HG03135 (cell line): Measurements from ENCODE around the gene DPP6.

Experiments
- ATAC-seq: cut with Tn5 transposase; IDR thresholded peaks from one replicate; pipeline ENCODE4 v1.9.1; 2021; ENCODE audit warnings: mild to moderate bottlenecking, moderate library complexity; ENCODE audit not compliant: unreplicated experiment

The DPP6 gene

DNA sequence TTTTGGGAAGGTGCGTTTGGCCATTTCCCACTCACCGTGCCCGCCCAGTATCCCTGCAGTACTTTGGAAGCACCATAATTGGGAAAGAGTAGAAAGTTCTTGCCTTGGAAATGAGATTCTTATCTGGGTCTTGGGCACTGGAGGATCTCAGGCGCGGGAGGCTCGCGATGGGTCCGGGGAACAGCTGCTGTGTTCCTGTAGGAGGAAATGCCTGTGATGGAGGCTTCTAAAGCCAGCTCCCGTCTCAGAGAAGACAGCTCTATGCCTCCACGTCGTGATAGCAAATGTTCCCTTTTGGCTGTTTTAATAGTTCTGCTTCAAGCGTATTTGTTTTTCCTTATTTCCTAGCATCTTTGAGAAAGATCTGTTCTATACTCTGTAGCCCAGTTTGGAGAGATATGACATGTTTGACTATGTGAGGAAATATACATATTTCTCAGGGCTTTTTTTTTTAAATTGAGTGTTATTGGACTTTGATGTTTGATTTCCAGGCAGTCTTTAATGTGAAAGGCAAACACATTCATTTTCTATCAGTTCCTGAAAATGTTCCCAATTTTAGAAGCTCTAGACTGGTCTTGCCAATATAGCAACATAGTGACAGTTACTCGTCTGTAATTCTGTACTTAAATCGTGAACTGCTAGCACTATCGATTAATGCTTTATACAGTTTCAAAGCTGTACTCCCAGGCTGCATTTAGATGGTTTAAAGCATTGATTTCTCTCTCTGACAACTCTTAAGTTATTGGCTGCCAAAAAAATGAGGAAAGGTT, 280.8 kb downstream of the DPP6 start:
- ATAC-seq = no peak

DNA sequence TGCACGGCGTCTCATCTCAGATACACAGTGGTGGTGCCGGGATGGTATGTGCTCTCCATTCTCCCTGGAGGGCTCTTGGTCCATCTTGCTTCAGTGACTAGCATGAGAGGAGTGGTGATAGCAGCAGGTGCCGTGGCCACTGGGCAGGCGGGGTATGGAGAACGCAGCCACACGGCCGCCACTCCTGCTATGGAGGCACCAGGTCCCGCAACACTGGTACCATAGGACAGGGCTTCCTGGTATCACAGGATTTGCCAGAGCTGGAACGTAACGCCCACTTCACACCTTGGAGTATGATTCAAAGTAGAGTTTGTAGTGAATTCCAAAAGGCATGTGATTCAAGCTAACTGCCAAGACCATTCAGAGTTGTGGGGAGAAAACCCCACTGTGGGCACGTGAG, 284.1 kb downstream of the DPP6 start:
- no peak for ATAC-seq

DNA sequence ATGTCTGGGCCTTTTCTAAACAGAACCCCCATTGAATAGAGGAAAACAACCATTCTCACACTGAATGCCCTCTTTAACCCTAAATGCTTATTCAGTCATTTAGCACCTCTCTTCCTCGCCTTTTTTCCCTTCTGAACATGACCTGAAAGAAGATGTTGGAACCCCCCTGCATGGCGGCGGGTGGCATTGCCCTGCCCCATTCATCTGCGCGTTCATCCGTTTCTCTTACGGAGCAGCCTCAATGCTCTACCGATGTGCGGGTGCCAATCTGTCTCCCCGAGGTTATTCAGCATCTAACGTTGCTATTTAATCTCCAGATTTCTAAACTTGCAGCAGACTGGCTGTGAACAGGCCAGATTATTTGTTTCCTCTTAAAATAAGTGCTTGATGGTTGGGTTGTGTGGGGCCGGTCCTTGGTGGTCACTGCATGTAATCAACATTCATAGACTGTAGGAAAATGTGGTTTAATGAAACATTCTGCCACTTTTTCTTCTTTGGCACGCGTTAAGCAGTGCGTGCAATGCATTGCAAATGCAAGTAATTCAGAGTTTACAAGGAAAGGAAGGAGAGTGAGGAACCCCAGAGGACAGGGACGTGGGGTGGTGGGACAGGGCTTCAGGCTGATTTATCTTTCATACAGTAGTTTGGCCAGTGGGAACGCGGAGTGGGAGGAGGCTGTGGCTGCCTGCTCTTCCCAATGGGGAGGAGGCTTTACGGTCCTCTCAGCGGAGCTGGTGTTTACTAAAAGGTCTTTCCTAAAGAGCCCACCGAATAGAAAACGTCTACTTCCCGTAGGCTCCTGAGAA, 286.7 kb downstream of the DPP6 start:
- no peak for ATAC-seq

DNA sequence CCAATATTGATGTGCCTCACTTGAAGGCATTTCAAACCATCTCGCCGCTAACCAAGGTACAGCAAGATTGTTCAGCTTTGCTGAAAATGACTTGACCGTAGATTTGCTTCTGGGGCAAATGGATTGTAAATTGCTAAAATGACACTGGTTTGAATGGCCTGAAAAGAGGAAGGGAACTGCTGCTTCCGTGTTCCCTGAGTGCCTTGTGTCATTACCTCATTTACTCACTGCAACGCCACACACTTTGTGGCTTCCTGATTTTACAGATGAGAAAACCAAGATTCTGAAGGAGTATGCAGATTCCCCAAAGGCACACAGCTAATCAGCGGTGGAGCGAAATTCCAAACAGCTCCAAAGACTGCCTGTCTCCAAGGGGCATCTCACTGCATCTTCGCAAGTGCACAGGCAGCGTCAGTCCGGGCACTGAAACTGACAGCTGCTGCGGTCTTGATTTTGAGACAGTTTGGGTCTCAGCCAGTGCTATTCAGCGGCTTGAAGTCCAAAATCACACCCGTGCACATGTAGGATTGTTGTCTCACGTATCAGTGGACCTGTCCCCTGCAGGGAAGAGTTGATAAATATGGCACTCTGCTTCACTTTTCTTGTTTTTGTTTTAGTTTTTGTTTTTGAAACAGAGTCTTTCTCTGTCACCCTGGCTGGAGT, 290.9 kb downstream of the DPP6 start:
- no peak for ATAC-seq

GRCh38 chr7:154343778-154344412, 291.7 kb downstream of the DPP6 start:
- ATAC-seq = no peak

- ATAC-seq = no peak
These were observed 292.9 kb downstream of the DPP6 start for GRCh38 chr7:154345093-154345492.

DNA sequence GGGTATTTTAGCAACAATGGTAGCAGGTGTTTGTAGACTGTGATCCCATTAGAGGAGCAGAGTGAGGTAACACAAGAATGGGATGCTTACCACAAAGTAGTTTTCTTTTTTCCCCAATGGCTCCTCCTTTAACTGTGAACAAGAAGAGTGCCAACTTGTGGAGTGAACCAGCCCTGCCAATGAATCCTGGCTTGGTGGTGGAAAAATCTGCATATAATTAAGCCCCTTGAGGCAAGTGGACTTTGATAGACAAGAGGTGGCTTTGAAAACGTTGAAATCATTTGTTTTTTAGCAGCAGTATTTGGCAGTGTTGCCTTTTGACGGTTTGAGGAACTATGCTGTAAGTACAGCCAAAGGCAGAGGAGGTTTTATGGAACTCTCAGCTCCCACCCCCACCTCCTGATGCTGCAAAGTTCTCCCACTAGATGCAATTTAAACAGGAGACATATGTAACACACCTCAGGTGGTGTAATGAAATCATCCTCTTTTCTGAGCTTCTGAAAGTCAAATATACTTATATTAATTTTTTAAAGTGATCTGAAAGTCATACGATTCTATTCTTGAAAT, 295.6 kb downstream of the DPP6 start:
- no peak for ATAC-seq

DNA sequence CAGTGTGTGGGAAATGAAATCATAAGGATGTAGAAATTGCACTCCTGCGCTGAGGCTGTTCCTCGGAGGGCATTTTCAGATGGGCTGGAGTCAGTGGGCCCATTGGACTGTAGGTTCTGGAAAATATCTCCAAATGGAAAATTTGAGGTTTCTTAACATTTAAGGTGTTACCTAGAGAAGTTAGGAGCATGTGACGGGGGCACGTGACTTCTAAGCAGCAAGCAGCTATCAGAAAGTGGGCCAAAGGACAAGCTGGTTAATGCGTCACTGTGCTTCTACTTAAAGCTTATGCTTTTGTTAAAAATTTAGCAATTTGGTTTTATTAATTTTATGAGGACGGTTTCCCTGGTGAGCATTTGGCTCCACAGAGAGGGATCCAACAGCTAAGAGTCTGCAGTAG, 298.7 kb downstream of the DPP6 start:
- ATAC-seq = no peak

DNA sequence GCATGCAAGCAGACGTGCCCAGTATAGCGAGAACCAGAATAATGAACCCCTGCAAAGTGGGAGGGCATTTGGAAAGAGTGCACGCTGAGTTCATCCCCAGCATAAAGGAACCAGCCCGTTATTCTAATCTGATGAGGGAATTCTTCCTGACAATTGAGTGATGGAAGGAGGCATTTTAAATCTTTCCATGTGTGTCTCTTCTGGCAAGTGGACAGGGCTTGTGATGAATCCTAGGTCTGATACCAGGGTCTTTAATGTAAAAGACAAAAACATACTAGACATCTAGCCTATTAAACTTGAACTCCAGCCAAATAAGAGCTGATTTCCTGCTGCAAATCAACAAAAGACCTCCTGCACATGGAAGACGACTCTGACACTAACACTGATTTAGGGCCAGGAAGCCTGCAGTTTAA, 301.2 kb downstream of the DPP6 start:
- no peak for ATAC-seq

DNA sequence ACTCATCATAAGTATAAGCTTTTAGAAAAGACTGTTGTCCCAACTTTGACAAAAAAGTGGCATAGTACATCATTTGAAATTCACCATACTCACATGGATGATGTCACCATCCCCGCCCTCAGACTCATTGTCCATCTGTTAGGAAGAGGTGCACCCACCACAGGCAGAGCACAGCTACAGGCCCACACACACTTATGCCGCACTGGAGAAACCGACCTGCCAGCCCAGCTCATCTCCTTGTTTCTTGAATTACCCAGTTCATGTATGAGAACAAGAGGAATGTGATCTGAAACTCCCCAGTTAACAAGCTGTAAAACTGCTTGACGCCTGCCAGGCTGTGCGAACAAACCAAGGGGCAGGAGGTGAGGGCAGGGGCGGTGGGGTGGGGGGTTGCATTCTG, 312.0 kb downstream of the DPP6 start:
- ATAC-seq = no peak

DNA sequence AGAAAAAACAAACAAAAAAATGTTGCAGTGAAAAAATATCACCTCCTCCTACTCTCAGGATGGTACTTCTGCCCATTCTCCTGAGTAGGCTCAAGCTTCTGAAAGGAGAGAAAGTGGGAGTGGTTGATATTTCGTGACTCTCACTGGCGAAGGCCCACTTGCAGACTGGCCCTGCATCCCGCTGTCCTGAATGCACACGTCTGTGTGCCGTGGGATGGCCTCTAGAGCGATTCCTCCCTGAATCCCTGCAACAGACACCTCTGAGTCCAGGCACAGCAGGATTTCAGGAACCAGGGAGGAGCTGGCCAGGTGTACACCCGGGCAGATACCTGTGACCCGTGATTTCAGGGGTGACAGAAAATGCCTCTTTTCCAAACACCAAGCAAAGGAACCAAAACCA, 319.2 kb downstream of the DPP6 start:
- ATAC-seq = no peak

DNA sequence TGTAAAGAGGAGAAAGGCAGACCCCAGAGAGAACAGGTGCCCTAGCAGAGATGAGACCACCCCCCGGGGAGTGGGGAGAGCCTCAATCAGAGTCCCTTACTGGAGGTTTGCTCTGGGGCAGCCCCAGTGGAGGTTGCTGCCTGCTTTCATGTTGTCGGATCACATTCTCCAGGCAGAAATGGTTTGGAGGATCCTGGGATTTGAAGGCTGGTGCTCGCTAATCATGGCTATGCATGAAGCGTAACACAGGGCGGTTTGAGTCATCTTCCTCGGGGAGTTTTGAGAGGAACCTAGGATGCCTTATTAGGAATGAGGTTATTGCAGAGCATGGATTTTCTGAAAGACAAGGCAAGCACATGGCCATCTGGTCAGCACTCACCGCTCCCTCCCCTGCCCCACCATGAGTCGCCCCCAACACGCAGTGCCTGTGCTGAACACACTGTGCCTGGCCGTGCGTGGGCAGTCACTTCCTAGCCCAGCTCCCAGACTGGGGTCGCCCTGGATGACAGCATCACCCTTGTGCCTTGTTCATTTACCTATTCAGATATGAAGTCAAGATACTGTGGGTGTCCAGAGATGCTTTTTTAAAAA, 319.9 kb downstream of the DPP6 start:
- no peak for ATAC-seq

GRCh38 chr7:154373956-154374355, 321.8 kb downstream of the DPP6 start:
- ATAC-seq = no peak

DNA sequence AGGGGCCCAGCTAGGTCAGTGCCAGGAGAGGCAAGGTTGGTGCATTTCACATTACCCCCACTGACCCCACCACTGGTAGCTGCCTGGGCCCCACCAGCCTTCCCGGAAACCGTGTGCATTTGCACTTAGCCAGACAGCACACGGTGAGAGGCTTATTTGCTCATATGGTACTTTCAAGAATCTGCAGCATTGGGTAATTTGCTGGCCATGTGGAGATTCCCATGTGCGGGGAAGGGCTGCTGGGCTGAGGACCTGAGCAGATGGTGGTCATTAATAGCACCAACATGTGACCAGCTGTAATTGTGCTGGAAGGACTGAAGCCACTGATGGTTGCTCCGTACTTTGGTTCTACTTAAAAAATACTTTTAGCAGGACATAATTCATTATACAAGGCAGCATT, 323.8 kb downstream of the DPP6 start:
- no peak for ATAC-seq

DNA sequence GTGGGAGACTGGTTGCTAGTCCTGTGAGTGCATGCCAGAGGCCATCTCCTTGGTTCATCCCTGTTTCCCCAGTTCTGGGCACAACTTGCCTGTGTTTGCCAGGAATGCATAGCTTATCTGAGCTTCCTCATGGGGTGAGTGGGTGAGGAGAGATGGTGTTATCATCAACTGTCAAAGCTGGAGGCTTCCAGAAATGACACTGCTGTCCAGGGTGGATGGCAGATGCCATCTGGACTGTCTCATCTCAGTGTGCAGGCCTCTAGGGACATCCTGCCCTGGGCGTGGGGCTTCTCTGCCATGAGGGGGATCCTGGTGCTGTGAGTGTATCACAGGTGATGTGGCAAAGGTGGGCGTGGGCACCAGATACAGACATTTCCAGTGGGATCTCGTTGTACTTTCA, 328.6 kb downstream of the DPP6 start:
- ATAC-seq = no peak

DNA sequence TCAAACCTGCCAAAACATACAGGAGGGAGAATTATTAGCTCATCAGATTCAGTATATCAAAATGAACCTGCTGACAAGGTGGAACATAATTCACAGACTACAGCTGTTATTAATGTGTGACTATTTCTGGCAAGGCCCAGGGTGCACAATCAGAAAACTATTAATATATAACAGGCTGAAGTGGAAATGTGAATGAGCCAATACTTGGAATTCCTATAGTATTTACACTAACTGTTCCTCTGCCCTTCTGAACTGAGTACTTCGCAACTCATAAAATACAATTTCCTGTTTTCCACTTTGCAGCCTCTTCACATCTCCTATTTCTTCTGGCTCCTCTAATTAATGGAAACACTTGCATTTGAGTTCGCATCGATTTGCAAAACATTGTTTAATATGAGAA, 330.8 kb downstream of the DPP6 start:
- ATAC-seq = no peak

DNA sequence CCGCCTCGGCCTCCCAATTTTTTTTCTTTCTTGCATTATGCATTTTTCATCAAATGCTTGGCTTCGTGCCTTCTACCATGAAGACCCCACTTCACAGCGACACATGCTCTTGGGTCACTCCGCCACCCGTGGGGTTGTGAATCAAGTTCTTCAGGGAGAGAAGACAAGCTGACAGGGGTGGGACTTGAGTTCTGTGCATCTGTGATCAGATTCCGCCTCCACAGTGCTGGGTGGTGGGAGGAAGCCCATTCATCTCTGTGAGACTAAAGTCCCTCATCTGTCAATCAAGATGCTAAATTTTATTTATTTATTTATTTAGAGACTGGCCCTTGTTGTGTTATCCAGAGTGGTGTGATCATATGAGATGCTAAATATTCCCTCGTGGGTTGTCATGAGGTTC, 333.0 kb downstream of the DPP6 start:
- ATAC-seq = no peak

DNA sequence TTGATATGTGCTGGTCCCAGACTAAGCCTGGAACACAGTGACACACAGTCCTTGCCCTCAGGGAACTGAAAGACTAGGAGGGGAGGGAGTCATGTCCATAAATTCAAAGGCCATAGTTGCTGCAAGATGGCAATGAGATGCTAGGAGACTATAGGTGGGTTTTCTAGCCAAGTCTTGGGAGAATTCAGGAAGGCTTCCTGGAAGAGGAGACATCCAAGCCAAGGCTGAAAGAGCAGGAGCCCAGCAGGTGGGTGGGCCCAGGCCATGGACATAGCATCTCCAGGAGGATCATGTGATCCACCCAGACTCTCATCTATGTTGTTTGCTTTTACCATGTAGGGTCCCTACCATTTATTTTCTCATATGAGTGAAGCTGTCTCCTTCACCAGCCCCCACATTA, 335.1 kb downstream of the DPP6 start:
- ATAC-seq = no peak

GRCh38 chr7:154388412-154388811, 336.2 kb downstream of the DPP6 start:
- ATAC-seq = no peak

DNA sequence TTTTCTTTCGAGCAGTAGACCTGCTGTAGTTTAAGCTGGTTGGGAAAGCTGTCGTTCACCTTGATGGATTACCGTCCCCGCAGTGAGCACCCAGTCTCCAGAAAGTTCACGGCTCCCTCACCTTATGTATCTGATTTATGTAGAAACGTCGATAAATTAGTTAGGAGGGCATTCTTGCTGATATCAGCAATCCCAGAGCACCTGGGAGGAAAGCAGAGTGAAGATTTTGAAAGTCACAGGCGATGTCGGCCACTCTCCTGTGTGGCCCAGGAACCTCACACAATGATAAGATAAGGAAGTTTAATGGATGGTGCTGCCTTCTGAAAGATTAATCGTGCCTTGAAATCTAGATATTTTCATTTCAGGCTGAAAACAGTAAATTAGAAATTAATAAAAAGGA, 336.8 kb downstream of the DPP6 start:
- ATAC-seq = no peak

GRCh38 chr7:154390961-154391360, 338.8 kb downstream of the DPP6 start:
- ATAC-seq = no peak
